BJ (cell line): ENCODE data around the gene GP9. TPM values are rescaled to one million over a fixed set of nuclear protein-coding genes. Genes with fewer than 3 reads are reported as not detected.
A peak's percentile ranks its signal among the peaks of the same experiment; 100 is the strongest.

ENCODE experiments used
- CTCF ChIA-PET: fragments of 350-600 bp; formaldehyde crosslinking; extraction: SDS; loops from one replicate; lab custom pipeline; 2021; ENCODE audit warnings: antibody characterized with exemption, inconsistent platforms; lab: Yijun Ruan, JAX
- POLR2A ChIA-PET: fragments of 300-600 bp; sonication (Branson Sonifier 250); formaldehyde crosslinking; extraction: SDS; loops from one replicate; lab custom pipeline; 2021; ENCODE audit warnings: antibody characterized with exemption; lab: Charles Lee
- DNase-seq: peaks from one replicate; pipeline ENCODE4 v3.0.0-alpha.2; 2011; ENCODE audit warnings: low read depth
- H3K27me3 ChIP-seq: 2 replicates; pipeline ENCODE4 v1.6.0; 2011; ENCODE audit warnings: low read length; ENCODE audit not compliant: control insufficient read depth, insufficient read depth
- H3K36me3 ChIP-seq: 2 replicates; pipeline ENCODE4 v1.5.1; 2011; ENCODE audit warnings: low read length; ENCODE audit not compliant: control insufficient read depth, insufficient read depth
- H3K4me3 ChIP-seq: 2 replicates; pipeline ENCODE4 v1.5.1; 2011; ENCODE audit warnings: low read depth, mild to moderate bottlenecking, control low read depth, low read length
- CTCF ChIP-seq: IDR thresholded peaks from 2 replicates; pipeline ENCODE4 v1.5.1; 2011; ENCODE audit warnings: low read depth, mild to moderate bottlenecking, control low read depth, inconsistent platforms, low read length, moderate library complexity; ENCODE audit not compliant: insufficient read depth
- polyA plus RNA-seq: library from polyadenylated mRNA; depleted of rRNA; stranded (reverse); fragments of >200 nt; gene quantifications from 2 replicates; pipeline ENCODE4 v1.2.3, GENCODE V29; 2011

The GP9 gene
- polyA plus RNA-seq, 1 experiment = not detected

GRCh38 chr3:129023909-129024308, 36.7 kb upstream of the GP9 start:
- TF ChIP-seq CTCF = 0 out of 2 replicates have a peak, but pooled peaks have one; percentile 11
- POLR2A ChIA-PET = no interaction called here
- DNase-seq = no peak
- no peaks in the 10 kb centered on the region for H3K36me3 ChIP-seq
- CTCF ChIA-PET = no interaction called here
- peaks cover 34% of the 10 kb centered on the region for H3K27me3 ChIP-seq
- no peak overlapping the region for H3K4me3 ChIP-seq

- Histone ChIP-seq H3K27me3 (peaks cover 34% of the 10 kb centered on the region), H3K36me3 (no peaks in the 10 kb centered on the region), H3K4me3 (no peak overlapping the region)
- POLR2A ChIA-PET = no interaction called here
- no peak for DNase-seq
- TF ChIP-seq CTCF = no peak
- CTCF ChIA-PET = interaction anchor here (1.6 to 2.1 kb wide), 2 partner anchors 28 to 221 kb away, joined by 6 to 8 read pairs; no protein-coding TSS in a partner anchor
Measured at GRCh38 chr3:129025108-129025507, 35.5 kb upstream of the GP9 start.

- TF ChIP-seq CTCF = no peak
- Histone ChIP-seq H3K4me3 (no peak overlapping the region), H3K36me3 (no peaks in the 10 kb centered on the region), H3K27me3 (peaks cover 33% of the 10 kb centered on the region)
- ChIA-PET CTCF (interaction anchor here (1.6 to 2.1 kb wide), 3 partner anchors 9 to 220 kb away, joined by 6 to 8 read pairs (median 8); no protein-coding TSS in a partner anchor), POLR2A (no interaction called here)
- no peak for DNase-seq
Measured at GRCh38 chr3:129025691-129026435, 34.7 kb upstream of the GP9 start.

- peaks cover 32% of the 10 kb centered on the region for H3K27me3 ChIP-seq
- CTCF ChIA-PET = interaction anchor here (0.6 to 2.1 kb wide), 8 partner anchors 10 to 219 kb away, joined by 3 to 8 read pairs (median 4); partner anchors contain the start of gene CFAP92
- POLR2A ChIA-PET = no interaction called here
- no peak for DNase-seq
- TF ChIP-seq CTCF = peak; percentile 10; the same call in 1 of the 2 replicates
- no peaks in the 10 kb centered on the region for H3K36me3 ChIP-seq
- peak overlapping the region; percentile 9 for H3K4me3 ChIP-seq
Measured at GRCh38 chr3:129026728-129027543, 33.6 kb upstream of the GP9 start.

GRCh38 chr3:129027544-129027880, 33.1 kb upstream of the GP9 start:
- H3K36me3 ChIP-seq = no peaks in the 10 kb centered on the region
- peaks cover 27% of the 10 kb centered on the region for H3K27me3 ChIP-seq
- ChIA-PET POLR2A (no interaction called here), CTCF (interaction anchor here (1.1 to 1.4 kb wide), 5 partner anchors 9 to 57 kb away, joined by 3 to 4 read pairs (median 3); partner anchors contain the start of gene CFAP92)
- no peak for DNase-seq
- TF ChIP-seq CTCF = no peak
- peak overlapping the region; percentile 9 for H3K4me3 ChIP-seq
